Vagina (tissue), 2 donors: ENCODE data around the gene PRICKLE1. TPM values are rescaled to one million over a fixed set of nuclear protein-coding genes. Genes with fewer than 3 reads are reported as not detected.
A peak's percentile ranks its signal among the peaks of the same experiment; 100 is the strongest.

Source experiments
- DNase-seq, 2 donors: peaks; one replicate each; pipeline ENCODE4 v3.0.0-alpha.2; 2017; ENCODE audit errors: extremely low spot score in 2 of 2
- H3K27ac ChIP-seq: fragments of 200-600 bp; sonication (generic); one replicate; pipeline ENCODE4 v1.5.1; 2019
- H3K27me3 ChIP-seq: fragments of 200-600 bp; sonication (generic); one replicate; pipeline ENCODE4 v1.5.1; 2019
- H3K36me3 ChIP-seq, 2 donors: fragments of 200-600 bp; sonication (generic); one replicate each; pipeline ENCODE4 v1.5.1; 2017 to 2019
- H3K4me1 ChIP-seq: fragments of 200-600 bp; sonication (generic); one replicate; pipeline ENCODE4 v1.5.1; 2019
- H3K4me3 ChIP-seq, 2 donors: fragments of 200-600 bp; sonication (generic); 1 replicate in 1 of 2; 2 replicates in 1 of 2; pipeline ENCODE4 v1.5.1; 2016 to 2019
- H3K9me3 ChIP-seq: fragments of 200-600 bp; sonication (generic); one replicate; pipeline ENCODE4 v1.5.1; 2019
- POLR2A ChIP-seq, 2 donors: fragments of 450-650 bp; IDR thresholded peaks; one replicate each; pipeline ENCODE4 v1.6.1; 2017; ENCODE audit warnings: antibody characterized with exemption in 2 of 2, mild to moderate bottlenecking in 2 of 2, moderate library complexity in 2 of 2
- POLR2AphosphoS5 ChIP-seq, 2 donors: sonication (generic); formaldehyde crosslinking; IDR thresholded peaks; one replicate each; pipeline ENCODE4 v1.9.0; 2017; ENCODE audit warnings: antibody characterized with exemption in 2 of 2, mild to moderate bottlenecking in 2 of 2, low read depth in 1 of 2; ENCODE audit not compliant: insufficient read depth in 1 of 2
- intact Hi-C: fragments of 100-400 bp; cut with DNase I; formaldehyde crosslinking; loops from one replicate; pipeline ENCODE4 v1.15.1; 2023
- total RNA-seq: library from RNA; depleted of rRNA; stranded (reverse); fragments of >200 nt; gene quantifications from one replicate; pipeline ENCODE4 v1.2.3, GENCODE V29; 2016
- TF ChIP-seq, protein P1 (sequence below), 3 experiments: fragments of 450-650 bp in 2 of 3; fragments of 200-600 bp in 1 of 3; sonication (generic) in 1 of 3; IDR thresholded peaks; one replicate each; pipeline ENCODE4 v1.5.1; 2017 to 2019; ENCODE audit warnings: antibody characterized with exemption in 3 of 3, mild to moderate bottlenecking in 2 of 3, moderate library complexity in 2 of 3

The PRICKLE1 gene
- total RNA-seq, 1 donor from 2014 or later: 25.3 TPM

DNA sequence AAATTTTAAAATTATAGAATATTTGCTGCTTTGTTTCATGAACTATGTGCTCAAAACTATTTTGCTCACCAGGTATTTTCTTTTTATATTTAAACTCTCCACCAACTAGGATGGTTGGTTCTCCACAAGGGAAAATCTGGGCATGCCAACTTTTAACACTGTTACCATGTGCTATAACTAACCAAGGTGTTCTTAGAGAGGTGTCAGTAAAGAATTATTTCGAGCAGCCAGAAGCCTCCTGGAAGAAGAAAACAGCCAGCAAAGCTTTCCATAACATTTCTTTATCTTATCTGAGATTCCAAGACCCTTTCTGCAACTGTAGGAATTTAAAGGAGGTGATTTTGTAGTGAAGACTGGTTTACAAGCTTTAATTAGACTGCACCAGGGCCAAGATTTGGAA, 97.3 kb downstream of the PRICKLE1 start:
- no peaks in the 10 kb centered on the region for H3K9me3 ChIP-seq
- H3K27ac ChIP-seq: no peak overlapping the region
- TF ChIP-seq POLR2A (IDR thresholded peaks at IDR 0.05): no peak
- no peak for TF ChIP-seq POLR2AphosphoS5 (IDR thresholded peaks at IDR 0.05; ENCODE audit: insufficient read depth in 1 of 2, low read depth in 1 of 2)
- TF ChIP-seq, protein P1, sequence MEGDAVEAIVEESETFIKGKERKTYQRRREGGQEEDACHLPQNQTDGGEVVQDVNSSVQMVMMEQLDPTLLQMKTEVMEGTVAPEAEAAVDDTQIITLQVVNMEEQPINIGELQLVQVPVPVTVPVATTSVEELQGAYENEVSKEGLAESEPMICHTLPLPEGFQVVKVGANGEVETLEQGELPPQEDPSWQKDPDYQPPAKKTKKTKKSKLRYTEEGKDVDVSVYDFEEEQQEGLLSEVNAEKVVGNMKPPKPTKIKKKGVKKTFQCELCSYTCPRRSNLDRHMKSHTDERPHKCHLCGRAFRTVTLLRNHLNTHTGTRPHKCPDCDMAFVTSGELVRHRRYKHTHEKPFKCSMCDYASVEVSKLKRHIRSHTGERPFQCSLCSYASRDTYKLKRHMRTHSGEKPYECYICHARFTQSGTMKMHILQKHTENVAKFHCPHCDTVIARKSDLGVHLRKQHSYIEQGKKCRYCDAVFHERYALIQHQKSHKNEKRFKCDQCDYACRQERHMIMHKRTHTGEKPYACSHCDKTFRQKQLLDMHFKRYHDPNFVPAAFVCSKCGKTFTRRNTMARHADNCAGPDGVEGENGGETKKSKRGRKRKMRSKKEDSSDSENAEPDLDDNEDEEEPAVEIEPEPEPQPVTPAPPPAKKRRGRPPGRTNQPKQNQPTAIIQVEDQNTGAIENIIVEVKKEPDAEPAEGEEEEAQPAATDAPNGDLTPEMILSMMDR (IDR thresholded peaks at IDR 0.05): no peak
- H3K4me1 ChIP-seq: no peaks in the 10 kb centered on the region
- no peaks in the 10 kb centered on the region for H3K36me3 ChIP-seq
- H3K27me3 ChIP-seq: no peaks in the 10 kb centered on the region
- H3K4me3 ChIP-seq: no peak overlapping the region
- intact Hi-C loops: no loop called here
- no peak for DNase-seq

DNA sequence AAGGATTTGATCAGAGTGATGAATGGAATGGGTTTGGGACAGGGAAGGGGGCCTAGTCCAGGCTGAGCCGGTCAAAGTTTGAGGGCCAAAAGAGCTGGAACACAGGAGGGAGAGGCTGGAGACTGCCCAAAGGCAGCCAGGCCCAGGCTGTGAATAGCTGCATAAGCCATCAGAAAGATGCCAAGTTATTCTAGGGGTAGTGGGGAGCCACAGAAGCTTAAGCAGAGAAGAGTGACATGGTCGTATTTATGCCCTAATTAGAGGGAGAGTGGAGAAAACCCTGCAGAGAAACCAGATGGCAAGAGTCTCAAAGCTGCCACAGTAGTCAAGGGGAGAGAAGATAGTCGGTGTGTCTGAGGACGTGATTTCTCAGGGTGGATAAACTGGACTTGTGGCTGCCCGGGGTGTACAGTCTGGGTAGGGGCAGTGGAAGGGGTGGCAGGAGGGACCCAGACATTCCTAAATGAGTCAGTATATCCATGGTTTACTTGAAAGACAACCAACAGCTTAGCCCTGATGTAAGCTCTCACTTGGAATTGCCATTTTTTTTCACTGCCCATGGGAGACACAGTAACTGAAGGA, 99.2 kb downstream of the PRICKLE1 start:
- no peaks in the 10 kb centered on the region for H3K36me3 ChIP-seq
- H3K9me3 ChIP-seq: no peaks in the 10 kb centered on the region
- TF ChIP-seq POLR2A (IDR thresholded peaks at IDR 0.05) (no peak), POLR2AphosphoS5 (IDR thresholded peaks at IDR 0.05; ENCODE audit: insufficient read depth in 1 of 2, low read depth in 1 of 2) (no peak)
- TF ChIP-seq, protein P1 (IDR thresholded peaks at IDR 0.05): no peak
- H3K4me1 ChIP-seq: no peaks in the 10 kb centered on the region
- no peak overlapping the region for H3K4me3 ChIP-seq
- peak in 1 of 2 donors; percentile 52 for DNase-seq
- H3K27me3 ChIP-seq: no peaks in the 10 kb centered on the region
- no peak overlapping the region for H3K27ac ChIP-seq
- intact Hi-C loops: no loop called here

DNA sequence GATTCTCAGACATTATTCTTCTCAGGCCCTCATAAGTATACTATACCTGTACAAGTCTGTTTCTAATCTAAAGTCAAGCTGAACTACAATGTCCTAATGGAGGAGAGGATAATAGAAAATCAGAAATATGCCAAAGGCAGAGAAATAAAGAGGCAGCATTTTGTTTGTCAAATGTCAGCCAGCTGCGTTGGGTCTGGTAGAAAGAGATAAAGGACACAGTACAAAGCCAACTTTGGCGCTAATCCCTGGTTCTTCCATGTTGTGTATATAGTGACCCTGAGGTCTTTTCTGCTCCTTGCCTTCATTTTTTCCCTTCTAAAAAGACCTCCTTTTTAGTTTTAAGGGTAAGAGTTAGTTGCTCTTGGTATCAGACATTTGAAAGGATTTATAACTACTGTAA, 103.1 kb downstream of the PRICKLE1 start:
- intact Hi-C loops: loop anchor here (10.0 kb wide), 2 partner anchors 98 to 798 kb away; partner anchors contain the start of gene PRICKLE1
- H3K4me3 ChIP-seq: no peak overlapping the region

DNA sequence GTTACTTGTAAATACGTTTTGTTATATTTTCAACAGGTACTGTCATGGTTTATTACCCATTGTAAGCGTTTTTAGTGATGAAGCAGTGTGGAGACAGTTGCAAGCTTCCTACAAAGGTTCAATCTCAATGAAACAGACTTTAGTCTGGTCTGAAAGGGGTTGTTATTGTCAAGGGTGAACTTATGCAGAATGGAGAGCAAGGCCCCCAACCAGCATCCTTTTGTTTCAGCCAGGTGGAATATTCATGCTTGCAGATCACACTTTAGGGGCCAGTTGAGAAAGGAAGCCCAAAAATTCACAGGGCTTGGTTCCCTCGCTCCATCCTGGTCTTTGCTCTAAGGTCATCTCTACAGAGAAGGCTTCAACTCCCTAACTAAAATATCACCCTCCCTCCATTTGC, 103.7 kb downstream of the PRICKLE1 start:
- TF ChIP-seq, protein P1 (IDR thresholded peaks at IDR 0.05): no peak
- no peak for TF ChIP-seq POLR2AphosphoS5 (IDR thresholded peaks at IDR 0.05; ENCODE audit: insufficient read depth in 1 of 2, low read depth in 1 of 2)
- intact Hi-C loops: loop anchor here (10.0 kb wide), 2 partner anchors 99 to 799 kb away; partner anchors contain the start of gene PRICKLE1
- Histone ChIP-seq H3K36me3 (no peaks in the 10 kb centered on the region), H3K27ac (no peak overlapping the region), H3K4me1 (peaks cover 20% of the 10 kb centered on the region), H3K4me3 (no peak overlapping the region), H3K27me3 (no peaks in the 10 kb centered on the region), H3K9me3 (no peaks in the 10 kb centered on the region)
- peak in 1 of 2 donors; percentile 56 for DNase-seq

More for the DNA sequence above, 103.1 kb downstream of the PRICKLE1 start:
- H3K27ac ChIP-seq: no peak overlapping the region
- H3K4me1 ChIP-seq: peaks cover 16% of the 10 kb centered on the region
- H3K9me3 ChIP-seq: no peaks in the 10 kb centered on the region
- H3K27me3 ChIP-seq: no peaks in the 10 kb centered on the region
- no peaks in the 10 kb centered on the region for H3K36me3 ChIP-seq
- TF ChIP-seq POLR2AphosphoS5 (IDR thresholded peaks at IDR 0.05; ENCODE audit: insufficient read depth in 1 of 2, low read depth in 1 of 2) (no peak), POLR2A (IDR thresholded peaks at IDR 0.05) (no peak)
- TF ChIP-seq, protein P1 (IDR thresholded peaks at IDR 0.05): no peak
- peak in 1 of 2 donors; percentile 5 for DNase-seq

DNA sequence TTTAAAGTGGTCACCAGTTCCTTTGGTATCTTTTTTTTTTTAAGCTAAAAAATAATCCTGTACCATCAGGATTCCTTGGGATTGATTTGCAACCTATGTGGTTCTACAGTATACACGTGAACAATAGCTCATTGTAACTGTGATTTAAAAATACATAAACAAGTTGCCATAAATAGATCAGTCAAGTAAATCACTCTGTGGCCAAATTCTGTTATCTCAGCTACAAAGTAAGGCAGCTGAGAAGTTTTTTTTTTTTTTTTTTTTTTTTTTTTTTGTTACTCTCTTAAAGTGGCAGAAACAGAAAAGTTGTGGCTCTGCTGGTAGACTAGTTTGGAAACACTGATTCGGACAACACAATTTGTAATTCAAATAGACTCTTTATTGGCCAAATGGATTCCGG, 104.5 kb downstream of the PRICKLE1 start:
- Histone ChIP-seq H3K4me3 (no peak overlapping the region), H3K27me3 (no peaks in the 10 kb centered on the region), H3K27ac (peak overlapping the region; percentile 93), H3K4me1 (peaks cover 27% of the 10 kb centered on the region), H3K36me3 (no peaks in the 10 kb centered on the region), H3K9me3 (no peaks in the 10 kb centered on the region)
- TF ChIP-seq POLR2AphosphoS5 (IDR thresholded peaks at IDR 0.05; ENCODE audit: insufficient read depth in 1 of 2, low read depth in 1 of 2) (no peak), POLR2A (IDR thresholded peaks at IDR 0.05) (no peak)
- TF ChIP-seq, protein P1 (IDR thresholded peaks at IDR 0.05): no peak
- no peak for DNase-seq
- intact Hi-C loops: loop anchor here (10.0 kb wide), 2 partner anchors 100 to 800 kb away; partner anchors contain the start of gene PRICKLE1
